K562 (cell line): ENCODE data around the gene MYL12A. TPM values are rescaled to one million over a fixed set of nuclear protein-coding genes. Genes with fewer than 3 reads are reported as not detected.

Experiments
- ARID1B ChIP-seq: fragments of 450-650 bp; IDR thresholded peaks from 2 replicates; pipeline ENCODE4 v1.6.1; 2016; ENCODE audit warnings: antibody characterized with exemption, mild to moderate bottlenecking, inconsistent platforms
- ARID2 ChIP-seq: fragments of 450-650 bp; IDR thresholded peaks from 2 replicates; pipeline ENCODE4 v1.6.1; 2017; ENCODE audit warnings: antibody characterized with exemption, mild to moderate bottlenecking
- ATF3 ChIP-seq, 2 experiments: fragments of 450-650 bp in 1 of 2; sonication (generic) in 1 of 2; formaldehyde crosslinking in 1 of 2; IDR thresholded peaks in 1 of 2; conservative IDR thresholded peaks in 1 of 2; 2 replicates each; pipeline versions ENCODE4 v1.6.1 to v1.8.1; 2016 to 2023; ENCODE audit warnings: mild to moderate bottlenecking in 2 of 2, moderate library complexity in 2 of 2, inconsistent platforms in 1 of 2, missing genetic modification reagents in 1 of 2
- CEBPZ ChIP-seq: fragments of 150-350 bp; IDR thresholded peaks from 2 replicates; pipeline ENCODE4 v1.6.1; 2014; ENCODE audit warnings: low read depth, mild to moderate bottlenecking, low read length, borderline replicate concordance
- DMBX1 ChIP-seq: fragments of 250-450 bp; sonication (Bioruptor Pico); IDR thresholded peaks from 2 replicates; pipeline ENCODE4 v1.8.0; 2022; ENCODE audit warnings: inconsistent platforms, mild to moderate bottlenecking, moderate library complexity, borderline replicate concordance
- ETS2 ChIP-seq: IDR thresholded peaks from 2 replicates; pipeline ENCODE4 v1.6.1; 2016; ENCODE audit warnings: borderline replicate concordance, missing genetic modification characterization, mild to moderate bottlenecking, moderate library complexity, missing compliant biosample characterization; ENCODE audit not compliant: poor library complexity, severe bottlenecking
- IFI16 ChIP-seq: fragments of 250-450 bp; sonication (Bioruptor Pico); IDR thresholded peaks from 2 replicates; pipeline ENCODE4 v2.1.2; 2022; ENCODE audit warnings: mild to moderate bottlenecking, inconsistent platforms
- JUN ChIP-seq, 2 experiments: sonication (generic) in 1 of 2; formaldehyde crosslinking in 1 of 2; IDR thresholded peaks; 2 replicates each; pipeline versions ENCODE4 v1.6.1 to v1.8.0; 2012 to 2022; ENCODE audit warnings: borderline replicate concordance in 2 of 2, mild to moderate bottlenecking in 2 of 2, improper control_type of control experiment in 1 of 2, low read depth in 1 of 2, low read length in 1 of 2, missing genetic modification reagents in 1 of 2
- MECOM ChIP-seq: fragments of 250-450 bp; sonication (Bioruptor Pico); IDR thresholded peaks from 2 replicates; pipeline ENCODE4 v1.8.0; 2022; ENCODE audit warnings: inconsistent platforms
- POLR2G ChIP-seq: fragments of 200-400 bp; formaldehyde crosslinking; IDR thresholded peaks from 2 replicates; pipeline ENCODE4 v1.6.1; 2017; ENCODE audit warnings: low read depth, mild to moderate bottlenecking, antibody characterized with exemption, low read length, moderate library complexity
- POLR3A ChIP-seq: IDR thresholded peaks from 2 replicates; pipeline ENCODE4 v1.6.1; 2011; ENCODE audit warnings: borderline replicate concordance, mild to moderate bottlenecking, moderate library complexity; ENCODE audit not compliant: insufficient read length, insufficient read depth; ENCODE audit errors: extremely low read depth
- PTRF ChIP-seq: fragments of 450-650 bp; IDR thresholded peaks from 2 replicates; pipeline ENCODE4 v1.6.1; 2016; ENCODE audit warnings: mild to moderate bottlenecking, missing genetic modification characterization, missing compliant biosample characterization
- SRSF7 ChIP-seq: fragments of 200-400 bp; formaldehyde crosslinking; optimal IDR thresholded peaks from 2 replicates; pipeline ENCODE3; 2017; ENCODE audit warnings: mild to moderate bottlenecking, low read depth, low read length
- STAT5A ChIP-seq: IDR thresholded peaks from 2 replicates; pipeline ENCODE4 v1.6.1; 2012; ENCODE audit warnings: low read length, inconsistent platforms, borderline replicate concordance
- TCF7L2 ChIP-seq: fragments of 150-350 bp; IDR thresholded peaks from 2 replicates; pipeline ENCODE4 v1.6.1; 2016; ENCODE audit warnings: low read depth, mild to moderate bottlenecking, low read length, moderate library complexity
- TRIM24 ChIP-seq, 2 experiments: fragments of 450-650 bp; IDR thresholded peaks; 2 replicates each; pipeline ENCODE4 v1.6.1; 2016
- TSC22D4 ChIP-seq: fragments of 450-650 bp; IDR thresholded peaks from 2 replicates; pipeline ENCODE4 v1.6.1; 2016; ENCODE audit warnings: missing genetic modification characterization, missing biosample characterization, control low read depth
- ZNF174 ChIP-seq: fragments of 250-450 bp; sonication (Bioruptor Pico); IDR thresholded peaks from 2 replicates; pipeline ENCODE4 v1.4.0; 2020; ENCODE audit warnings: mild to moderate bottlenecking
- ZNF311 ChIP-seq: fragments of 250-450 bp; sonication (Bioruptor Pico); IDR thresholded peaks from 2 replicates; pipeline ENCODE4 v1.4.0; 2020; ENCODE audit warnings: mild to moderate bottlenecking, moderate library complexity
- ZNF316 ChIP-seq: fragments of 450-650 bp; IDR thresholded peaks from 2 replicates; pipeline ENCODE4 v1.6.1; 2016
- ZNF764 ChIP-seq: fragments of 250-450 bp; sonication (Bioruptor Pico); IDR thresholded peaks from 2 replicates; pipeline ENCODE4 v1.4.0; 2020; ENCODE audit warnings: low read depth, mild to moderate bottlenecking, moderate library complexity
- polyA plus RNA-seq, 8 experiments: library from polyadenylated mRNA; depleted of rRNA in 4 of 8; stranded (reverse) in 5 of 8; unstranded in 3 of 8; fragments of >200 nt; fragmentation: Nextera tagmentation in 2 of 8; fragmentation: Illumina TruSeq in 1 of 8; extraction: Ambion mirVana in 2 of 8; extraction: Trizol in 1 of 8; gene quantifications; 2 replicates each; pipeline versions ENCODE4 v1.2.1 to v1.2.3, GENCODE V29; 2011 to 2014; ENCODE audit warnings: inconsistent platforms in 1 of 8, missing spikeins in 1 of 8
- total RNA-seq, 7 experiments: library from RNA; depleted of rRNA in 6 of 7; stranded (reverse); fragments of >200 nt in 6 of 7; fragmentation: Illumina TruSeq in 2 of 7; extraction: Trizol in 2 of 7; gene quantifications; 2 replicates each; pipeline versions ENCODE4 v1.2.1 to v1.2.3, GENCODE V29; 2011 to 2021; ENCODE audit warnings: low replicate concordance in 1 of 7
- TF ChIP-seq, protein P1 (sequence below): fragments of 250-450 bp; sonication (Bioruptor Pico); IDR thresholded peaks from 2 replicates; pipeline ENCODE4 v1.8.0; 2022; ENCODE audit warnings: inconsistent platforms

MYL12A gene
- total and polyA plus RNA-seq, 9 of the 15 experiments (the other 6 are each of a cell fraction or from before 2014, with no cell fraction given), result 308 to 1,031 (median 559) TPM

GRCh38 chr18:3247240-3248061 is at the start of gene MYL12A (continued):
- TF ChIP-seq ZNF311 (CRISPR knock-in tag), result 0 out of 2 replicates have a peak, but pooled peaks have one; percentile 15
- no peak for TF ChIP-seq ARID2
- TF ChIP-seq STAT5A, result no peak
- TF ChIP-seq ATF3 (IDR thresholded peaks at IDR 0.05), result no peak
- no peak for TF ChIP-seq ATF3 (CRISPR knock-in tag; conservative IDR thresholded peaks at IDR 0.05)
- peak; percentile 54; the same call in 1 of the 2 replicates for TF ChIP-seq JUN (IDR thresholded peaks at IDR 0.05; ENCODE audit: borderline replicate concordance, low read depth, low read length)
- no peak for TF ChIP-seq JUN (CRISPR knock-in tag; IDR thresholded peaks at IDR 0.05; ENCODE audit: borderline replicate concordance)
- TF ChIP-seq, protein P1, sequence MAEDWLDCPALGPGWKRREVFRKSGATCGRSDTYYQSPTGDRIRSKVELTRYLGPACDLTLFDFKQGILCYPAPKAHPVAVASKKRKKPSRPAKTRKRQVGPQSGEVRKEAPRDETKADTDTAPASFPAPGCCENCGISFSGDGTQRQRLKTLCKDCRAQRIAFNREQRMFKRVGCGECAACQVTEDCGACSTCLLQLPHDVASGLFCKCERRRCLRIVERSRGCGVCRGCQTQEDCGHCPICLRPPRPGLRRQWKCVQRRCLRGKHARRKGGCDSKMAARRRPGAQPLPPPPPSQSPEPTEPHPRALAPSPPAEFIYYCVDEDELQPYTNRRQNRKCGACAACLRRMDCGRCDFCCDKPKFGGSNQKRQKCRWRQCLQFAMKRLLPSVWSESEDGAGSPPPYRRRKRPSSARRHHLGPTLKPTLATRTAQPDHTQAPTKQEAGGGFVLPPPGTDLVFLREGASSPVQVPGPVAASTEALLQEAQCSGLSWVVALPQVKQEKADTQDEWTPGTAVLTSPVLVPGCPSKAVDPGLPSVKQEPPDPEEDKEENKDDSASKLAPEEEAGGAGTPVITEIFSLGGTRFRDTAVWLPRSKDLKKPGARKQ, result no peak
- TF ChIP-seq SRSF7, result no peak
- no peak for TF ChIP-seq ZNF316
- TF ChIP-seq CEBPZ, result no peak
- no peak for TF ChIP-seq ETS2 (tag)
- TF ChIP-seq POLR3A, result no peak
- TF ChIP-seq PTRF (tag), result no peak
- TF ChIP-seq ARID1B, result no peak
- TF ChIP-seq IFI16 (CRISPR knock-in tag), result no peak
- TF ChIP-seq ZNF174 (CRISPR knock-in tag), result no peak
- TF ChIP-seq ZNF764 (CRISPR knock-in tag), result 0 out of 2 replicates have a peak, but pooled peaks have one; percentile 80
- TF ChIP-seq DMBX1 (CRISPR knock-in tag), result no peak
- peak; percentile 99 for TF ChIP-seq POLR2G
- TF ChIP-seq TRIM24 (IDR thresholded peaks at IDR 0.05), result peak in 1 of 2 experiments; percentile 87; a peak in 2 of 4 replicates
- peak; percentile 98 for TF ChIP-seq TCF7L2
- no peak for TF ChIP-seq MECOM (CRISPR knock-in tag)
- TF ChIP-seq TSC22D4 (tag), result no peak
